ENCODE measurements around the gene INA. TPM values are rescaled to one million over a fixed set of nuclear protein-coding genes. Genes with fewer than 3 reads are reported as not detected.

The INA gene
- total RNA-seq, 4 donors from 2014 or later: 0.30 to 2.5 (median 1.1) TPM

GRCh38 chr10:103316087-103316486 lies 39.1 kb downstream of the INA start:
- H3K4me3 ChIP-seq (ENCODE audit: low read depth, poor library complexity, severe bottlenecking): no peak overlapping the region
- TF ChIP-seq CTCF (IDR thresholded peaks at IDR 0.05): no peak
- no peak for TF ChIP-seq POLR2A (IDR thresholded peaks at IDR 0.05)
- intact Hi-C loops (cut with DNase I; ENCODE audit: low total_unique reads): no loop called here
- no peak for DNase-seq (ENCODE audit: low spot score in 2 of 2)

GRCh38 chr10:103327906-103328305 lies 51.0 kb downstream of the INA start:
- WGBS, 2 donors: 92 to 97% methylated on average over 7 of the region's 7 CpGs
- TF ChIP-seq CTCF (IDR thresholded peaks at IDR 0.05): no peak
- no peak for TF ChIP-seq POLR2A (IDR thresholded peaks at IDR 0.05)

GRCh38 chr10:103333934-103334520 lies 57.1 kb downstream of the INA start:
- 85 to 92% methylated on average over 2 of the region's 2 CpGs for WGBS, 2 donors
- no peak for DNase-seq (ENCODE audit: low spot score in 2 of 2)
- H3K4me3 ChIP-seq (ENCODE audit: low read depth, poor library complexity, severe bottlenecking): no peak overlapping the region
- no peak for TF ChIP-seq POLR2A (IDR thresholded peaks at IDR 0.05)
- no peak for TF ChIP-seq CTCF (IDR thresholded peaks at IDR 0.05)
- intact Hi-C loops (cut with DNase I; ENCODE audit: low total_unique reads): no loop called here

More at GRCh38 chr10:103327906-103328305, 51.0 kb downstream of the INA start:
- DNase-seq (ENCODE audit: low spot score in 2 of 2): no peak
- no peak overlapping the region for H3K4me3 ChIP-seq (ENCODE audit: low read depth, poor library complexity, severe bottlenecking)
- intact Hi-C loops (cut with DNase I; ENCODE audit: low total_unique reads): no loop called here

- H3K4me3 ChIP-seq (ENCODE audit: low read depth, poor library complexity, severe bottlenecking): no peak overlapping the region
- no peak for TF ChIP-seq POLR2A (IDR thresholded peaks at IDR 0.05)
- no peak for TF ChIP-seq CTCF (IDR thresholded peaks at IDR 0.05)
- DNase-seq (ENCODE audit: low spot score in 2 of 2): no peak
- intact Hi-C loops (cut with DNase I; ENCODE audit: low total_unique reads): no loop called here
Measured at GRCh38 chr10:103334567-103334966, 57.6 kb downstream of the INA start.

GRCh38 chr10:103336370-103336769 lies 59.4 kb downstream of the INA start:
- intact Hi-C loops (cut with DNase I; ENCODE audit: low total_unique reads): no loop called here
- TF ChIP-seq CTCF (IDR thresholded peaks at IDR 0.05) (no peak), POLR2A (IDR thresholded peaks at IDR 0.05) (no peak)
- 87 to 93% methylated on average over 4 of the region's 4 CpGs for WGBS, 2 donors
- DNase-seq (ENCODE audit: low spot score in 2 of 2): no peak
- H3K4me3 ChIP-seq (ENCODE audit: low read depth, poor library complexity, severe bottlenecking): no peak overlapping the region

Other genes with a start within 250 kb of the INA start
- 10 to 100 TPM; 36.0 to 53.6 (median 40.8) TPM for gene NT5C2, start 83.9 kb upstream of the INA start, total RNA-seq
- not detected for gene RPEL1, start 31.3 kb upstream of the INA start, total RNA-seq
- 10 to 100 TPM in 1 of 4 donors, 1 to 10 TPM in 3; 5.4 to 10.9 (median 7.0) TPM for gene PCGF6, start 74.0 kb downstream of the INA start, total RNA-seq
- 1 to 10 TPM; 4.1 to 8.9 (median 6.1) TPM for gene TAF5, start 90.8 kb downstream of the INA start, total RNA-seq
- 100 to 1,000 TPM in 3 of 4 donors, 10 to 100 TPM in 1; 56.0 to 222 (median 152) TPM for gene ATP5MK, start 119.3 kb downstream of the INA start, total RNA-seq
- gene PDCD11, start 119.5 kb downstream of the INA start, total RNA-seq: 10 to 100 TPM; 14.2 to 23.1 (median 20.5) TPM
- gene CALHM2, start 175.2 kb downstream of the INA start, total RNA-seq: 10 to 100 TPM; 13.8 to 37.2 (median 15.4) TPM
- gene CALHM1, start 181.8 kb downstream of the INA start, total RNA-seq: not detected
- not detected for gene CALHM3, start 202.1 kb downstream of the INA start, total RNA-seq
- under 1 TPM in 3 of 4 donors, not detected in 1; 0.13 to 0.23 (median 0.22) TPM for gene NEURL1, start 216.6 kb downstream of the INA start, total RNA-seq